ENCODE data around the gene STOML1. TPM values are rescaled to one million over a fixed set of nuclear protein-coding genes. Genes with fewer than 3 reads are reported as not detected.
"Not testable (repeated sequence)": the region's sequence is repeated elsewhere in the genome, so short reads cannot be mapped to it uniquely, and the experiment has no call there.

Gene STOML1
- total RNA-seq, 1 donor from 2014 or later = 15.3 TPM

- intact Hi-C loops (cut with DNase I) = no loop called here
- Histone ChIP-seq H3K9me3 (no peaks in the 10 kb centered on the region), H3K36me3 (no peaks in the 10 kb centered on the region), H3K27me3 (no peaks in the 10 kb centered on the region), H3K27ac (no peak overlapping the region), H3K4me3 (no peak overlapping the region), H3K4me1 (peaks cover 25 to 40% of the 10 kb centered on the region in 2 donors)
- TF ChIP-seq, protein P1, sequence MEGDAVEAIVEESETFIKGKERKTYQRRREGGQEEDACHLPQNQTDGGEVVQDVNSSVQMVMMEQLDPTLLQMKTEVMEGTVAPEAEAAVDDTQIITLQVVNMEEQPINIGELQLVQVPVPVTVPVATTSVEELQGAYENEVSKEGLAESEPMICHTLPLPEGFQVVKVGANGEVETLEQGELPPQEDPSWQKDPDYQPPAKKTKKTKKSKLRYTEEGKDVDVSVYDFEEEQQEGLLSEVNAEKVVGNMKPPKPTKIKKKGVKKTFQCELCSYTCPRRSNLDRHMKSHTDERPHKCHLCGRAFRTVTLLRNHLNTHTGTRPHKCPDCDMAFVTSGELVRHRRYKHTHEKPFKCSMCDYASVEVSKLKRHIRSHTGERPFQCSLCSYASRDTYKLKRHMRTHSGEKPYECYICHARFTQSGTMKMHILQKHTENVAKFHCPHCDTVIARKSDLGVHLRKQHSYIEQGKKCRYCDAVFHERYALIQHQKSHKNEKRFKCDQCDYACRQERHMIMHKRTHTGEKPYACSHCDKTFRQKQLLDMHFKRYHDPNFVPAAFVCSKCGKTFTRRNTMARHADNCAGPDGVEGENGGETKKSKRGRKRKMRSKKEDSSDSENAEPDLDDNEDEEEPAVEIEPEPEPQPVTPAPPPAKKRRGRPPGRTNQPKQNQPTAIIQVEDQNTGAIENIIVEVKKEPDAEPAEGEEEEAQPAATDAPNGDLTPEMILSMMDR (IDR thresholded peaks at IDR 0.05) = no peak
- no peak for DNase-seq (ENCODE audit: low spot score in 2 of 2)
These were observed 12.5 kb downstream of the STOML1 start for GRCh38 chr15:73979636-73980035.

GRCh38 chr15:73978896-73979295, 13.2 kb downstream of the STOML1 start:
- Histone ChIP-seq H3K36me3 (no peaks in the 10 kb centered on the region), H3K4me3 (no peak overlapping the region), H3K4me1 (peaks cover 25 to 32% of the 10 kb centered on the region in 2 donors), H3K27ac (no peak overlapping the region), H3K27me3 (no peaks in the 10 kb centered on the region), H3K9me3 (no peaks in the 10 kb centered on the region)
- no peak for DNase-seq (ENCODE audit: low spot score in 2 of 2)
- intact Hi-C loops (cut with DNase I) = no loop called here
- TF ChIP-seq, protein P1 (IDR thresholded peaks at IDR 0.05) = no peak

GRCh38 chr15:73975440-73976125, 16.5 kb downstream of the STOML1 start:
- H3K27ac ChIP-seq; H3K9me3 ChIP-seq; H3K4me3 ChIP-seq; intact Hi-C loops (cut with DNase I); H3K36me3 ChIP-seq; H3K4me1 ChIP-seq; DNase-seq (ENCODE audit: low spot score in 2 of 2); H3K27me3 ChIP-seq: not testable (repeated sequence)

DNA sequence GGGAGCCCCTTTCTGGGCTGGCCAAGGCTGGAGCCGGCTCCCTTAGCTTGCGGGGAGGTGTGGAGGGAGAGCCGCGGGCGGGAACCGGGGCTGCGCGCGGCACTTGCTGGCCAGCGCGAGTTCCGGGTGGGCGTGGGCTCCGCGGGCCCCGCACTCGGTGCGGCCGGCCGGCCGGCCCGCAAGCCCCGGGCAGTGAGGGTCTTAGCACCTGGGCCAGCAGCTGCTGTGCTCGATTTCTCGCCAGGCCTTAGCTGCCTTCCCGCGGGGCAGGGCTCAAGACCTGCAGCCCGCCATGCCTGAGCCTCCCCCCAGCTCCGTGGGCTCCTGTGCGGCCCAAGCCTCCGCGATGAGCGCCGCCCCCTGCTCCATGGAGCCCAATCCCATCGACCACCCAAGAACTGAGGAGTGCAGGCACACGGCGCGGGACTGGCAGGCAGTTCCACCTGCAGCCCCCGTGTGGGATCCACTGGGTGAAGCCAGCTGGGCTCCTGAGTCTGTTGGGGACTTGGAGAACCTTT, 18.4 kb downstream of the STOML1 start:
- H3K27ac ChIP-seq; DNase-seq (ENCODE audit: low spot score in 2 of 2); H3K27me3 ChIP-seq; H3K36me3 ChIP-seq; H3K9me3 ChIP-seq; H3K4me1 ChIP-seq: not testable (repeated sequence)
- intact Hi-C loops (cut with DNase I) = loop anchor here (1.0 to 5.0 kb wide), 4 partner anchors 21 to 349 kb away; partner anchors contain the start of gene PML
- peak overlapping the region in 1 of 2 donors; percentile 50 for H3K4me3 ChIP-seq

DNA sequence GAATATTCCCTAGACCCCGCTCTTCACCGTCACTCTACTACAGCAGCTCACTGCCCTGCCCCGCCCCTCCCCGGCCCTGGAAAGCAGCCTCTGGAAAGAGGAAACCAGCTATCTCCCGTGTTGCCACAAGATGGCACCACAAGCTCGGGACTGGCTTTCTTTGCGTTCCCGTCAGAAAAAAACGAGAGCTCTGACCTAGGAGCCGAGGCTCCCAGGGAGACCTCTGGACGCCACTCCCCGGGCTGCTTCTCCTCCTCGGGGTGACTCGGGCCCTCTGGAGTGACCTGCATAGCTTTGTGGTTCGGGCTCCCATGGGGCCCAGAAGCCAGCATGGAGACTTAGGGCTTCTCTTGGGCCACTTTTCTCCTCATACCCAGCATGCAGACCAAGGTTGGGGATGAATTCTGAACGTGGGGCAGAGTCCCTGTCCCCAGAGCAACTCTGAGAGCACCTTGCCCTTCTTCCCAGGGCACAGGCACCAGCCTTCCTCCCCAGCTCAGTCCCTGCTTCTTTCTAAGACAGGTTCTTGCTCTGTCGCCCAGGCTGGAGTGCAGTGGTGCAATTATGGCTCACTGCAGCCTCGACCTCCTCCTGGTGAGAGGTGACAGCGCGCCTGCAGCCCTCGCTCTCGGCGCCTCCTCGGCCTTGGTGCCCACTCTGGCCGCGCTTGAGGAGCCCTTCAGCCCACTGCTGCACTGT, 19.0 kb downstream of the STOML1 start:
- peak; percentile 21 to 93 for DNase-seq (ENCODE audit: low spot score in 2 of 2)
- Histone ChIP-seq H3K4me3 (peak overlapping the region; percentile 39 to 50), H3K9me3 (no peaks in the 10 kb centered on the region), H3K27me3 (no peaks in the 10 kb centered on the region), H3K4me1 (peaks cover 0 to 8% of the 10 kb centered on the region in 2 donors), H3K27ac (no peak overlapping the region), H3K36me3 (no peaks in the 10 kb centered on the region)
- intact Hi-C loops (cut with DNase I) = loop anchor here (1.0 to 5.0 kb wide), 4 partner anchors 21 to 350 kb away; partner anchors contain the start of gene PML
- TF ChIP-seq, protein P1 (IDR thresholded peaks at IDR 0.05) = peak; percentile 90 to 92 (median 91)

DNA sequence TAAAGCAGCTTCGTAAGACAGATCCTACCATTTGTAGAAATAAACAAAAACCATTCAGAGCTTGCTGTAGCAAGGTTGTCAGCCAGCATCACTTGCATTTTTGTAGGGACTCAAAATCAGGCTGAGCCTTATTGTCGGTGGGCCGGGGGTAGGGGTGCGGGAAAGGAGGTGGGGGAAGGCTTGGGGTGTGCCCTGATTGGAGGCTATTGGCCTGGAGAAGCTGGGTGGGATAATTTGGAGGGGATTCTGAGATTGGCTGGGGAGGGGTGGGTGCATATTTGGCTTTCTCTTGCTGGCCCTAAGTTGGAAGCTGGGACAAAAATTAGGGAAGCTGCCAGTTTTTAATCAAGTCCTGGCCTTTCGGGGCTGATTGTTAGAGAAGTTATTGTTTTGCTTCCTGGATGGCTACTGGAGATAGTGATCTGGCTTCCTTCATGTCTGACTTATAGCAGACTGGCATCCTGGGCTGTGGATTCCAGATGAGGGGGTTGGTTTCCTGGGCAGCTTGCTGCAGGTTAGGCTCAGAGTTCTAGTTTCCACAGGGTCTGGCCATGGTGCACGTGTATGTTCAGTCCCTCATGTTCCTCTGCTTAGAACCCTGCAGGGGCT, 22.8 kb downstream of the STOML1 start:
- Histone ChIP-seq H3K27me3 (no peaks in the 10 kb centered on the region), H3K9me3 (no peaks in the 10 kb centered on the region), H3K27ac (no peak overlapping the region), H3K4me3 (no peak overlapping the region), H3K36me3 (no peaks in the 10 kb centered on the region), H3K4me1 (peaks cover 0 to 11% of the 10 kb centered on the region in 2 donors)
- DNase-seq (ENCODE audit: low spot score in 2 of 2) = no peak
- TF ChIP-seq, protein P1 (IDR thresholded peaks at IDR 0.05) = no peak
- intact Hi-C loops (cut with DNase I) = loop anchor here (10.0 kb wide), 1 partner anchor 64 kb away; no protein-coding TSS in a partner anchor
